Measurements from ENCODE around the gene SAG.

- TF ChIP-seq CTCF (IDR thresholded peaks at IDR 0.05) (no peak), POLR2A (IDR thresholded peaks at IDR 0.05) (no peak), POLR2AphosphoS5 (IDR thresholded peaks at IDR 0.05) (no peak)
Measured at GRCh38 chr2:233351423-233351822, 43.8 kb downstream of the SAG start.

Measured in breast epithelium (tissue), 3 donors.